ENCODE measurements around the gene VIL1. TPM values are rescaled to one million over a fixed set of nuclear protein-coding genes. Genes with fewer than 3 reads are reported as not detected.
A peak's percentile ranks its signal among the peaks of the same experiment; 100 is the strongest.

VIL1 gene
- total RNA-seq, 4 donors from 2014 or later: 189 to 1,274 (median 741) TPM

DNA sequence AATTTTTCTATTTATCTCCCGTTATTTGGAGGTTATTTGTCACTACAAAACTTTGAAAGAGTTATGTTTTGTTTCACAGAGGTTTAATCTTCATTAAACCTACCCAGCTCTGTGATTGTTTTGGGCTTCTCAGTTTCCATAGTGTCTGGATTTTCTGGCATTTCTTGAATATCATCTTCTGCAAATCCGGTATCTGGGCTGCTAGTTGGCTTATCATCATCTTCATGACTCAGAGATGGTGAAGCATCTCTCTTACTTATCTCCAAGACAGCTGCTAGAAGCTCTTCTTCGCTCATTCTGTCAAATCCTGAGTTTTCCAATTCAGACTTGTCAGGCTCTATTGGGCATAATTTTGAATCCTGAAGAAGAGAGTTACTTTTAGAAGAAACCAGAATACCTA is 55.6 kb downstream of the VIL1 start:
- H3K9me3 ChIP-seq: no peaks in the 10 kb centered on the region
- H3K27me3 ChIP-seq: no peaks in the 10 kb centered on the region
- no peaks in the 10 kb centered on the region for H3K4me1 ChIP-seq
- no peak for DNase-seq
- H3K4me3 ChIP-seq: no peak overlapping the region
- TF ChIP-seq POLR2A (IDR thresholded peaks at IDR 0.05) (no peak), CTCF (IDR thresholded peaks at IDR 0.05) (no peak)
- H3K36me3 ChIP-seq: peaks cover 0 to 36% (median 0%) of the 10 kb centered on the region in 3 donors
- H3K27ac ChIP-seq: no peak overlapping the region

- Histone ChIP-seq H3K27ac (peak overlapping the region in 1 of 4 donors; percentile 25), H3K27me3 (no peaks in the 10 kb centered on the region), H3K4me1 (no peaks in the 10 kb centered on the region), H3K36me3 (peaks cover 0 to 52% (median 0%) of the 10 kb centered on the region in 3 donors), H3K9me3 (no peaks in the 10 kb centered on the region), H3K4me3 (no peak overlapping the region)
- TF ChIP-seq CTCF (IDR thresholded peaks at IDR 0.05) (no peak), POLR2A (IDR thresholded peaks at IDR 0.05) (no peak)
- DNase-seq: peak in 1 of 3 donors; percentile 54
Measured at GRCh38 chr2:218476676-218477075, 57.8 kb downstream of the VIL1 start.

DNA sequence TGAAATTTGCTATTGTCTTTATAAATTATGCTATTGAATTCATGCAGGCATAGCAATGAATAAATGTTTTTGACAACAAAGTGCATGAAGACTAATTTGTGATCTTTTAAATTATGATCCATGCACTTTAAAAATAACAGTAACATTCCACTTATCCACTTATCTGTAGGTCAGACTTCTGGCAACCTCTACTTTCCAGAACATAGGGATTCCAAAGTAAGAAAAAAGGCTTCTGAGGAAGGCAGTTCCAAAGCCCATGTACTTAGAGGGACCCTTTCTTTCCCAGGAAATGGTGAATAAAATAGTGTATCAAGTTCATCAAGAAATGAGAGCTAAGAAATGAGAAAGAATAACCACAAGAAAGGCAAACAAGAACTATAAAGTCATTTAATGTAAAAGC is 58.3 kb downstream of the VIL1 start:
- peaks cover 0 to 58% (median 0%) of the 10 kb centered on the region in 3 donors for H3K36me3 ChIP-seq
- no peak overlapping the region for H3K27ac ChIP-seq

GRCh38 chr2:218478544-218478943 is 59.6 kb downstream of the VIL1 start:
- DNase-seq: no peak
- no peak overlapping the region for H3K27ac ChIP-seq
- no peaks in the 10 kb centered on the region for H3K27me3 ChIP-seq
- TF ChIP-seq CTCF (IDR thresholded peaks at IDR 0.05): no peak
- TF ChIP-seq POLR2A (IDR thresholded peaks at IDR 0.05): no peak
- H3K9me3 ChIP-seq: no peaks in the 10 kb centered on the region
- H3K36me3 ChIP-seq: peaks cover 0 to 55% (median 0%) of the 10 kb centered on the region in 3 donors
- no peak overlapping the region for H3K4me3 ChIP-seq
- no peaks in the 10 kb centered on the region for H3K4me1 ChIP-seq

More for the DNA sequence above, 58.3 kb downstream of the VIL1 start:
- DNase-seq: no peak
- no peak for TF ChIP-seq POLR2A (IDR thresholded peaks at IDR 0.05)
- TF ChIP-seq CTCF (IDR thresholded peaks at IDR 0.05): no peak
- Histone ChIP-seq H3K9me3 (no peaks in the 10 kb centered on the region), H3K27me3 (no peaks in the 10 kb centered on the region), H3K4me3 (no peak overlapping the region), H3K4me1 (no peaks in the 10 kb centered on the region)

DNA sequence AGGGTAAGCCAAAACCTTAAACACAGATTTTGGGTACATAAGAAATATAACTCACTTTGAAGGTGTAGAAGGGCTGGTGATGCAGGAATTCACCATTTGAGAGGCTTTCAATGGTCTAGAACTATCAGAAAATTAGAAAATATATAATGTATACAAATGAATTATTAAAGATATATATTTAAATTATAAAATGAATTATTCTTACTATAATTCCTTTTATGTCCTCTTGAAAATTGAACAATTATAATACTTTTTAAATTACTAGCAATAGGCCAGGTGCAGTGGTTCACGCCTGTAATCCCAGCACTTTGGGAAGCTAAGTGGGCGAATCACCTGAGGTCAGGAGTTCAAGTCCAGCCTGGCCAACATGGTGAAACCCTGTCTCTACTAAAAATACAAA is 60.7 kb downstream of the VIL1 start:
- H3K27me3 ChIP-seq: no peaks in the 10 kb centered on the region
- TF ChIP-seq POLR2A (IDR thresholded peaks at IDR 0.05) (no peak), CTCF (IDR thresholded peaks at IDR 0.05) (no peak)

GRCh38 chr2:218482651-218483050 is 63.7 kb downstream of the VIL1 start:
- Histone ChIP-seq H3K27ac (no peak overlapping the region), H3K9me3 (no peaks in the 10 kb centered on the region), H3K27me3 (no peaks in the 10 kb centered on the region), H3K36me3 (peaks cover 0 to 49% (median 0%) of the 10 kb centered on the region in 3 donors), H3K4me1 (no peaks in the 10 kb centered on the region), H3K4me3 (no peak overlapping the region)
- DNase-seq: no peak
- TF ChIP-seq POLR2A (IDR thresholded peaks at IDR 0.05) (no peak), CTCF (IDR thresholded peaks at IDR 0.05) (no peak)

More for the DNA sequence above, 60.7 kb downstream of the VIL1 start:
- no peak overlapping the region for H3K4me3 ChIP-seq
- no peaks in the 10 kb centered on the region for H3K4me1 ChIP-seq
- no peak overlapping the region for H3K27ac ChIP-seq
- H3K9me3 ChIP-seq: no peaks in the 10 kb centered on the region
- peaks cover 0 to 54% (median 0%) of the 10 kb centered on the region in 3 donors for H3K36me3 ChIP-seq
- no peak for DNase-seq
